KBM-7 (cell line): ENCODE data around the gene DIP2C.
A peak's percentile ranks its signal among the peaks of the same experiment; 100 is the strongest.
"Not testable (repeated sequence)": the region's sequence is repeated elsewhere in the genome, so short reads cannot be mapped to it uniquely, and the experiment has no call there.

Experiments
- DNase-seq: peaks from one replicate; pipeline ENCODE4 v3.0.0-alpha.2; 2015
- in situ Hi-C: fragments of 300-500 bp; cut with MboI; formaldehyde crosslinking; loops from 2 replicates; pipeline ENCODE4 v1.14.3; 2020; ENCODE audit warnings: low sequenced_read_pairs, low pct_unique_long_range_greater_than_20kb, mixed read lengths

The DIP2C gene

GRCh38 chr10:458421-458851 is 231.0 kb downstream of the DIP2C start:
- DNase-seq, result no peak
- in situ Hi-C loops, result no loop called here

- no peak for DNase-seq
- in situ Hi-C loops, result no loop called here
Observed at GRCh38 chr10:456486-456885, 233.0 kb downstream of the DIP2C start.

- in situ Hi-C loops, result no loop called here
- no peak for DNase-seq
Observed at GRCh38 chr10:454860-455259, 234.6 kb downstream of the DIP2C start.

- in situ Hi-C loops, result no loop called here
- DNase-seq, result no peak
Observed at GRCh38 chr10:453647-454046, 235.8 kb downstream of the DIP2C start.

GRCh38 chr10:452512-453426 is 236.7 kb downstream of the DIP2C start:
- in situ Hi-C loops, result no loop called here
- no peak for DNase-seq

GRCh38 chr10:451856-452255 is 237.6 kb downstream of the DIP2C start:
- DNase-seq, result no peak
- in situ Hi-C loops, result no loop called here

- in situ Hi-C loops, result no loop called here
- peak; percentile 81 for DNase-seq
Observed at GRCh38 chr10:451021-451471, 238.4 kb downstream of the DIP2C start.

GRCh38 chr10:450463-450862 is 239.0 kb downstream of the DIP2C start:
- in situ Hi-C loops, result no loop called here
- no peak for DNase-seq

GRCh38 chr10:449331-449730 is 240.1 kb downstream of the DIP2C start:
- in situ Hi-C loops, result not testable (repeated sequence)

GRCh38 chr10:443459-443858 is 246.0 kb downstream of the DIP2C start:
- in situ Hi-C loops, result no loop called here
- no peak for DNase-seq

More at GRCh38 chr10:449331-449730, 240.1 kb downstream of the DIP2C start:
- not testable (repeated sequence) for DNase-seq

- no peak for DNase-seq
- in situ Hi-C loops, result no loop called here
Observed at GRCh38 chr10:442209-442608, 247.3 kb downstream of the DIP2C start.

GRCh38 chr10:441659-442058 is 247.8 kb downstream of the DIP2C start:
- in situ Hi-C loops, result no loop called here
- no peak for DNase-seq

- in situ Hi-C loops, result no loop called here
- DNase-seq, result no peak
Observed at GRCh38 chr10:440127-440526, 249.3 kb downstream of the DIP2C start.

GRCh38 chr10:437698-438490 is 251.6 kb downstream of the DIP2C start:
- in situ Hi-C loops, result no loop called here
- no peak for DNase-seq

- in situ Hi-C loops, result no loop called here
- DNase-seq, result no peak
Observed at GRCh38 chr10:436911-437665, 252.4 kb downstream of the DIP2C start.

GRCh38 chr10:436013-436697 is 253.3 kb downstream of the DIP2C start:
- in situ Hi-C loops, result no loop called here

GRCh38 chr10:435397-435796 is 254.1 kb downstream of the DIP2C start:
- DNase-seq, result no peak
- in situ Hi-C loops, result no loop called here

More at GRCh38 chr10:436013-436697, 253.3 kb downstream of the DIP2C start:
- DNase-seq, result no peak

GRCh38 chr10:429696-430095 is 259.8 kb downstream of the DIP2C start:
- in situ Hi-C loops, result no loop called here
- DNase-seq, result no peak
